HEK293 (cell line): Measurements from ENCODE around the gene SCN8A.

Experiments
- ZNF426 ChIP-seq: fragments of 450-650 bp; formaldehyde crosslinking; IDR thresholded peaks from 2 replicates; pipeline ENCODE4 v1.5.1; 2017; ENCODE audit warnings: missing biosample characterization, missing genetic modification characterization, mild to moderate bottlenecking, inconsistent platforms, moderate library complexity
- ZNF544 ChIP-seq: fragments of 450-650 bp; formaldehyde crosslinking; IDR thresholded peaks from 2 replicates; pipeline ENCODE4 v1.5.0; 2017; ENCODE audit warnings: missing biosample characterization, missing genetic modification characterization
- TF ChIP-seq, protein P1 (sequence below): fragments of 450-650 bp; formaldehyde crosslinking; IDR thresholded peaks from 2 replicates; pipeline ENCODE4 v1.5.1; 2016; ENCODE audit warnings: missing biosample characterization, missing genetic modification characterization

DNA sequence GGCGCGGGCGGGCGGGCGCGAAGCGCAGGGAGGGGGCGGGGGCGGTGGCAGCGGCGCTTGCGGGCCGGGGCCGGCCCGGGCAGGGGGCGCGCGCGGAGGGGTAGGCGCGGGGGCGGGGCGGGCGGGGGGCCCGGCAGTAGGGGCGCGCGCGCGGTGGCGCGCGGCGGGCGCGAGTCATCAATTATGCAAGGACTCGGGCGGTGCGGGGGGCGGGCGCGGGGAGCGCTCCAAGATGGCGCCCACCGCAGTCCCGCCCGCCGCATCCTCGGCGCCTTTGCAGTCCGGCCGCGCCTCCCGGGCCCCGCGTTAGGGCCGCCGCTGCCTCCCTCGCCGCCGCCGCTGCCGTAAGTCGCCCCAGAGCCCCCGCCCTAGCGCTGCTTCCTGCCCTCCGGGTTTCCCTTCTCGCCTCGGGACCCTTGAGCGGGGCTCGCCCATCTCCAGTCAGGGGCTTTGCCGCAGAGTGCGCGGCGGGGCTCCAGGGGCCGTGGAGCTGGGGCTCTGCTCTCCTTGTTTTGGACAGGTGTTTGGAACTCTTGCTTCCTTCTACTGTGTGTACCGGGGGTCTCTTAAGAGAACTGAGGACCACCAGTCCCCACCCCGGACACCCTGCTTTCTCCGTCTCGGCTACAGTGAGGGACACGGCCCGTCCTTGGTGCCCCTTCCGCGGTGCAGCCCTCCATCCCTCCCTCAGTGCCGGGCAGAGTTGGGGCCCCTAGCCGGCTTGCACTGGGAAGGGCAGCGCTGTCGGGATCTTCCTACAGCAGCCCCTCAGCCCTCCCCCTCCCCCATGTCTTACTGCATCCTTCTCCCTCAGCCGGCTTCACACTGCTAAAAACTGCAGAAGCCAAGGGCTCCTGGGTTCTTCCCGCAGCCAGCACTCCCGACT is at the start of gene SCN8A:
- no peak for TF ChIP-seq ZNF426 (tag by site-specific recombination)
- TF ChIP-seq ZNF544 (tag by site-specific recombination) = no peak
- TF ChIP-seq, protein P1, sequence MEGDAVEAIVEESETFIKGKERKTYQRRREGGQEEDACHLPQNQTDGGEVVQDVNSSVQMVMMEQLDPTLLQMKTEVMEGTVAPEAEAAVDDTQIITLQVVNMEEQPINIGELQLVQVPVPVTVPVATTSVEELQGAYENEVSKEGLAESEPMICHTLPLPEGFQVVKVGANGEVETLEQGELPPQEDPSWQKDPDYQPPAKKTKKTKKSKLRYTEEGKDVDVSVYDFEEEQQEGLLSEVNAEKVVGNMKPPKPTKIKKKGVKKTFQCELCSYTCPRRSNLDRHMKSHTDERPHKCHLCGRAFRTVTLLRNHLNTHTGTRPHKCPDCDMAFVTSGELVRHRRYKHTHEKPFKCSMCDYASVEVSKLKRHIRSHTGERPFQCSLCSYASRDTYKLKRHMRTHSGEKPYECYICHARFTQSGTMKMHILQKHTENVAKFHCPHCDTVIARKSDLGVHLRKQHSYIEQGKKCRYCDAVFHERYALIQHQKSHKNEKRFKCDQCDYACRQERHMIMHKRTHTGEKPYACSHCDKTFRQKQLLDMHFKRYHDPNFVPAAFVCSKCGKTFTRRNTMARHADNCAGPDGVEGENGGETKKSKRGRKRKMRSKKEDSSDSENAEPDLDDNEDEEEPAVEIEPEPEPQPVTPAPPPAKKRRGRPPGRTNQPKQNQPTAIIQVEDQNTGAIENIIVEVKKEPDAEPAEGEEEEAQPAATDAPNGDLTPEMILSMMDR (tag by site-specific recombination) = no peak
